NB4 (cell line): ENCODE data around the gene SLC38A2.
A peak's percentile ranks its signal among the peaks of the same experiment; 100 is the strongest.

Experiments
- DNase-seq: peaks from one replicate; pipeline ENCODE4 v3.0.0; 2010; ENCODE audit warnings: low read depth
- H3K4me3 ChIP-seq: one replicate; pipeline ENCODE4 v1.5.1; 2011; ENCODE audit warnings: mild to moderate bottlenecking, low read depth, low read length, moderate library complexity
- CTCF ChIP-seq: IDR thresholded peaks from one replicate; pipeline ENCODE4 v1.5.1; 2012; ENCODE audit warnings: low read depth, low read length
- MAX ChIP-seq: IDR thresholded peaks from 2 replicates; pipeline ENCODE4 v1.6.1; 2011; ENCODE audit warnings: low read depth, low read length
- MYC ChIP-seq: IDR thresholded peaks from 2 replicates; pipeline ENCODE4 v1.6.1; 2011; ENCODE audit warnings: low read depth, low read length
- POLR2A ChIP-seq: IDR thresholded peaks from 2 replicates; pipeline ENCODE4 v1.6.1; 2011; ENCODE audit warnings: mild to moderate bottlenecking; ENCODE audit not compliant: insufficient read length; ENCODE audit errors: extremely low read depth

Gene SLC38A2

DNA sequence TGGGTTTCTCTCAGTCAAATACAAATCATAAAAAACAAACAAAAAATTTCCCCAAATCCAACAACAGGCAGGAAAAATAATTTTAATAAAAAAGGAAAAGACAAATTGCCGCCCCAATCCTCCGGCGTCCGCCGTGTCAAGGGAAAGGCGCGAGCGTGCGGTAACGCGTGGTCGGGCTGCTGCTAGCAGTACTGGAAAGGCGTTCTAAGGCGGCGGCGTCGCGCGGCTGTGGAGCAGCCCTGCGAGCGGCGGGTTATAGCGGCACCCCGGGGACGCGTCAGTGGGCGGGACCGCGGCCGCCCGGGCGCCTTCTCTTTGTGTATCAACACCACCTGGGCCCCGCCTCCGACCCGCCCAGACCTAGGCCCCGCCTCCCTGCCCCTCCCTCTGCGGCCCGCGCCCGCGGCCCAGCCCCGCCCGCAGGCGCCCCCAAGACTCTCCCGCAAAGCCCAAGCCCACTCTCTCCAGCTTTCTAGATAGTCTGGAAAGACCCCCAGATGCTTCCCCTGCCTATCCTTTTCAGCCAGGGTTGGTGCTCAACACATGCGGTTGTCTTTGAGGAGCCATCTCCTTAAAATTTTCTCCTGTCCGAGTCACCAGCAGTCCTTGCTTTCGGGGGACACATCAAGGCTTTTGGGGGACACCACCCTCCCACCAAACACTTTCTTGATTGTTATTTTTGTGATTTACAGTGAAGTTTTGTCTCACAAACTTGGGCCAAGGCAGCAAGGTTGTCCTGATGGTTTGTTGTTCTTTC lies at the start of gene SLC38A2:
TSS of gene SLC38A2 (minus strand) at position 230 of the 757 bp plus-strand sequence. CDS start 1,480 bp downstream, outside the sequence.
- peak within 1 kb of the TSS; percentile 93 for H3K4me3 ChIP-seq
- peak; percentile 95 for DNase-seq
- TF ChIP-seq CTCF: no peak
- TF ChIP-seq MAX: peak; percentile 92
- TF ChIP-seq MYC: peak; percentile 98
- TF ChIP-seq POLR2A: peak; percentile 100

- no peak for TF ChIP-seq POLR2A
- TF ChIP-seq CTCF: no peak
- H3K4me3 ChIP-seq: no peak overlapping the region
- no peak for DNase-seq
Observed at GRCh38 chr12:46419675-46420074, 47.1 kb upstream of the SLC38A2 start.

DNA sequence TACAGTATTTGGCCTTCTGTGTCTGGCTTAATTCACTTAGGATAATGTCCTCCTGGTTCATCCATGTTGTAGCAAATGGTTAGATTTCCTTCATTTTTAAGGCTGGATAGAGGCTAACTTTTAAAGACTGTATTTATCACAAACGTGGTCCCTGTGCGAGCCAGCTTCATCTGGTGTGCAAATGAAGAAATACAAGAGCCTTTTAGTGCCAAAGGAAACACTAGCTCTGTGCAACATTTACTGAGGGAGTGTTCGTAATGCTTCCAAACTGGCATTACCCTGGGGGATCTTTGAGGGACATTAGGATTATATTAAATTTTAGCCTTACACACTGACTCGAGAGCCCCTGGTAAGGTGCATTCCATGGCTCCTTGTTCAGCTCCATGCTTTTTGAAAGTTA lies 43.0 kb upstream of the SLC38A2 start:
- TF ChIP-seq MAX (no peak), POLR2A (no peak), CTCF (no peak), MYC (no peak)
- H3K4me3 ChIP-seq: no peak overlapping the region
- DNase-seq: no peak

DNA sequence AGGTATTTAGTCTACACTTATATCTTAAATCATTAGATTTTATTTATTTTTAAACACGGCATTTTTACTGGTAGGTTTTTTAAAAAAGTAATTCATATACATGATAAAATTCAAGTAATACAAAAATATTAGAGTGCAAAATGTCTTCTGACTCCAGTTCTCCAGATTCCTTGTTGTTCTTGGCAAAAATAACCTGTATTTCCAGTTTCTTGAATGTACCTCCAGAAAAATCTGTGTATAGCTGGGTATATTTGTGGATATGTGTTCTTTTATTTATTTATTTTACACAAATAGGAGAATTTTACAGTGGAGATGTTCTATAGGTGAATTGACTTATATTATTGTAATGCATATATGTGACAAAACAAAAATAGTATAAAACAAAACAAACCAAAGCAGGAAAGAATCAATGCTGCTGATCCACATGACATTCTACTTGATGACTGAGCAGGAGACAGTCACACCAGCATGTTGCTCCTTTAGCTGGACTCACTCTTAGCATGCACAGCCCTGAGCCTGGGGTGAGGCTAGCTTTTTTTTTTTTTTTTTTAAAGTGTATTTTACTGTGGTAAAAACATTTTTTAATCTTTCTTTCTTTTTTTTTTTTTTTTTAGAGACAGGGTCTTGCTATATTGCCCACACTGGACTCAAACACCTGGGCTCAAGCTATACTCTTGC lies 42.2 kb upstream of the SLC38A2 start:
- no peak for TF ChIP-seq MYC
- no peak for TF ChIP-seq POLR2A
- TF ChIP-seq MAX: no peak
- no peak for TF ChIP-seq CTCF
- DNase-seq: no peak
- H3K4me3 ChIP-seq: no peak overlapping the region

- no peak for DNase-seq
- TF ChIP-seq CTCF (no peak), MAX (no peak), MYC (no peak), POLR2A (no peak)
- no peak overlapping the region for H3K4me3 ChIP-seq
Observed at GRCh38 chr12:46413368-46413767, 40.8 kb upstream of the SLC38A2 start.
